ENCODE measurements around the gene PDE3B.
"Not testable (repeated sequence)": the region's sequence is repeated elsewhere in the genome, so short reads cannot be mapped to it uniquely, and the experiment has no call there.

- not testable (repeated sequence) for TF ChIP-seq CTCF, POLR2A (IDR thresholded peaks at IDR 0.05)
These were observed 220.2 kb downstream of the PDE3B start for GRCh38 chr11:14863775-14864174.

Measured in testis (tissue), 2 donors.